Measurements from ENCODE around the gene HLA-DPA1.
A peak's percentile ranks its signal among the peaks of the same experiment; 100 is the strongest.
"Not testable (repeated sequence)": the region's sequence is repeated elsewhere in the genome, so short reads cannot be mapped to it uniquely, and the experiment has no call there.

Gene HLA-DPA1

DNA sequence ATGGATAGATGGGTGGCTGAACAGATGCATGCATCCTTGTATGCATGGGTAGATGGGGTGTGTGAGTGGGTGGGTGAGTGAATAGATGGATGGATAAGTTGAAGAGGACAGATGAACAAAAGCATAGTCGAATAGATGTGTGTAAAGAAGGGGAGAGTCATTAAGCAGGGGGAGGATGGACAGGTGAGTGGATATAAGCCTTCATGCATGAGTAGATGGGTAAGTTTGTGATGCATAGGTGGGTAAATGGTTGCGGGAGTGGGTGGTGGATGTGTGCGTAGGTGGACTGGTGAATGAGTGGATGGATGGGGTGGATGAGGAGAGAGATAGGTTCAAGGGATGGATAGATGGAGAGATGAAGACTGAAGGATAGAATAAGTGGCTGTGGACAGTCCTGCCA lies 31.9 kb upstream of the HLA-DPA1 start:
- no peak overlapping the region for H3K27ac Mint-ChIP-seq
- DNase-seq (no peak), ATAC-seq (replicated peaks) (no peak)
- H3K27me3 Mint-ChIP-seq, result peaks cover 15 to 28% of the 10 kb centered on the region in 2 donors
- H3K36me3 Mint-ChIP-seq, result peaks cover 7 to 27% of the 10 kb centered on the region in 2 donors
- no peak overlapping the region for H3K4me3 Mint-ChIP-seq
- peaks cover 17 to 30% of the 10 kb centered on the region in 2 donors for H3K9me3 Mint-ChIP-seq
- peaks cover 22 to 33% of the 10 kb centered on the region in 2 donors for H3K4me1 Mint-ChIP-seq

GRCh38 chr6:33104887-33105286 lies 31.4 kb upstream of the HLA-DPA1 start:
- ATAC-seq (replicated peaks) (peak; percentile 43 to 45), DNase-seq (no peak)
- Mint-ChIP-seq H3K4me3 (no peak overlapping the region), H3K36me3 (peaks cover 7 to 27% of the 10 kb centered on the region in 2 donors), H3K9me3 (peaks cover 18 to 30% of the 10 kb centered on the region in 2 donors), H3K27ac (no peak overlapping the region), H3K4me1 (peaks cover 22 to 33% of the 10 kb centered on the region in 2 donors), H3K27me3 (peaks cover 15 to 28% of the 10 kb centered on the region in 2 donors)

DNA sequence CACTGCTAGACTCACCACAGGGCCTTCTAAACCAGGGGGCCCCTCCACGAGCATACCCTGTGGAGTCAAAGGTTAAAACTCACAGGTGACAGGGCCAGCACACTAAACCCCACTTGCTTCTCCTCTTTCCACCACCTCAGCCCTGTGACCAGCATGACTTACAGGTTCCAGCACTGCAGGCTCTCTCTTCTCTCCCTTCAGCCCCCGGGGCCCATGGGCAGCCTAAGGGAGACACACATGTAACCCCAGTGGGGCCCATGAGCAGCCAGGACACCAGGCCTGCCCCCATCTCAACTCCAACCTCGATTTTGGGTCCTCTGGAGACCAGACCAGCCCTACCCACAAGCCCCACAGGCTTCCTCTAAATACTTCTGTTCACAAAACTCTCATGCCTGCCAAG lies 30.3 kb upstream of the HLA-DPA1 start:
- Mint-ChIP-seq H3K9me3 (peaks cover 22 to 34% of the 10 kb centered on the region in 2 donors), H3K27ac (no peak overlapping the region), H3K4me3 (no peak overlapping the region), H3K36me3 (peaks cover 10 to 31% of the 10 kb centered on the region in 2 donors), H3K4me1 (peaks cover 22 to 33% of the 10 kb centered on the region in 2 donors), H3K27me3 (peaks cover 15 to 28% of the 10 kb centered on the region in 2 donors)
- ATAC-seq (replicated peaks) (no peak), DNase-seq (no peak)

GRCh38 chr6:33101121-33101737 lies 27.8 kb upstream of the HLA-DPA1 start:
- peaks cover 10 to 18% of the 10 kb centered on the region in 2 donors for H3K27me3 Mint-ChIP-seq
- not testable (repeated sequence) for ATAC-seq (replicated peaks); H3K4me3 Mint-ChIP-seq; DNase-seq; H3K27ac Mint-ChIP-seq
- H3K9me3 Mint-ChIP-seq, result peaks cover 26 to 34% of the 10 kb centered on the region in 2 donors
- H3K4me1 Mint-ChIP-seq, result peaks cover 16 to 18% of the 10 kb centered on the region in 2 donors
- peaks cover 10 to 35% of the 10 kb centered on the region in 2 donors for H3K36me3 Mint-ChIP-seq

- ATAC-seq (replicated peaks) (no peak), DNase-seq (no peak)
- no peak overlapping the region for H3K4me3 Mint-ChIP-seq
- peaks cover 22 to 41% of the 10 kb centered on the region in 2 donors for H3K4me1 Mint-ChIP-seq
- no peak overlapping the region for H3K27ac Mint-ChIP-seq
- peaks cover 7 to 10% of the 10 kb centered on the region in 2 donors for H3K9me3 Mint-ChIP-seq
- H3K36me3 Mint-ChIP-seq, result peaks cover 3 to 9% of the 10 kb centered on the region in 2 donors
- H3K27me3 Mint-ChIP-seq, result peaks cover 0 to 5% of the 10 kb centered on the region in 2 donors
Observed at GRCh38 chr6:33095681-33096080, 22.2 kb upstream of the HLA-DPA1 start.

- H3K9me3 Mint-ChIP-seq, result peaks cover 0 to 4% of the 10 kb centered on the region in 2 donors
- H3K36me3 Mint-ChIP-seq, result peaks cover 0 to 10% of the 10 kb centered on the region in 2 donors
- DNase-seq (no peak), ATAC-seq (replicated peaks) (peak; percentile 85 to 88)
- H3K4me1 Mint-ChIP-seq, result peaks cover 25 to 41% of the 10 kb centered on the region in 2 donors
- peak overlapping the region; percentile 60 for H3K27ac Mint-ChIP-seq
- H3K27me3 Mint-ChIP-seq, result peaks cover 0 to 5% of the 10 kb centered on the region in 2 donors
- H3K4me3 Mint-ChIP-seq, result no peak overlapping the region
Observed at GRCh38 chr6:33093855-33094254, 20.4 kb upstream of the HLA-DPA1 start.

- ATAC-seq (replicated peaks), result peak in 1 of 2 donors; percentile 5
- H3K27ac Mint-ChIP-seq, result no peak overlapping the region
- no peaks in the 10 kb centered on the region for H3K9me3 Mint-ChIP-seq
Observed at GRCh38 chr6:33092385-33092784, 18.9 kb upstream of the HLA-DPA1 start.

DNA sequence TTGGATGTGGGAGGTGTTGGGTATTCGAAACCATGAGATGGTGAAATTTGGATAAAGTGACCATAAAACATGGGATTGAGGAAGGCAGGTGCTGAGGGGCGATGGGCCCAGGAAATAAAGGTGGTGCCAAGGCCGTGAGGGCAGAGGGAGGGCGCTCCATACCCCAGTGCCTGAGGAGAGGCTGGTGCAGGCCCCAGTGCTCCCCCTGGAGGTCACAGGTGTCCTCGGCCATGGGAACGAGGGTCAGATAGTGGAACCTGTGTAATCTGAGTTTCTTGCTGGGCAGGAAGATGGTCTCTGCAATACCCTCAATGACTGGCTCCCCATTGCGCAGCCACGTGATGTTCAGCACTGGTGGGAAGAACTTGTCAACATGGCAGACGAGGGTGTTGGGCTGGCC lies 18.5 kb upstream of the HLA-DPA1 start:
- ATAC-seq (replicated peaks) (peak; percentile 52 to 64), DNase-seq (no peak)
- H3K9me3 Mint-ChIP-seq, result no peaks in the 10 kb centered on the region
- H3K27ac Mint-ChIP-seq, result peak overlapping the region; percentile 21
- H3K36me3 Mint-ChIP-seq, result peaks cover 10 to 19% of the 10 kb centered on the region in 2 donors
- H3K4me3 Mint-ChIP-seq, result no peak overlapping the region
- H3K4me1 Mint-ChIP-seq, result peaks cover 34 to 54% of the 10 kb centered on the region in 2 donors
- no peaks in the 10 kb centered on the region for H3K27me3 Mint-ChIP-seq

More at GRCh38 chr6:33092385-33092784, 18.9 kb upstream of the HLA-DPA1 start:
- Mint-ChIP-seq H3K4me3 (no peak overlapping the region), H3K36me3 (peaks cover 10 to 17% of the 10 kb centered on the region in 2 donors), H3K4me1 (peaks cover 34 to 54% of the 10 kb centered on the region in 2 donors), H3K27me3 (no peaks in the 10 kb centered on the region)
- DNase-seq, result no peak

DNA sequence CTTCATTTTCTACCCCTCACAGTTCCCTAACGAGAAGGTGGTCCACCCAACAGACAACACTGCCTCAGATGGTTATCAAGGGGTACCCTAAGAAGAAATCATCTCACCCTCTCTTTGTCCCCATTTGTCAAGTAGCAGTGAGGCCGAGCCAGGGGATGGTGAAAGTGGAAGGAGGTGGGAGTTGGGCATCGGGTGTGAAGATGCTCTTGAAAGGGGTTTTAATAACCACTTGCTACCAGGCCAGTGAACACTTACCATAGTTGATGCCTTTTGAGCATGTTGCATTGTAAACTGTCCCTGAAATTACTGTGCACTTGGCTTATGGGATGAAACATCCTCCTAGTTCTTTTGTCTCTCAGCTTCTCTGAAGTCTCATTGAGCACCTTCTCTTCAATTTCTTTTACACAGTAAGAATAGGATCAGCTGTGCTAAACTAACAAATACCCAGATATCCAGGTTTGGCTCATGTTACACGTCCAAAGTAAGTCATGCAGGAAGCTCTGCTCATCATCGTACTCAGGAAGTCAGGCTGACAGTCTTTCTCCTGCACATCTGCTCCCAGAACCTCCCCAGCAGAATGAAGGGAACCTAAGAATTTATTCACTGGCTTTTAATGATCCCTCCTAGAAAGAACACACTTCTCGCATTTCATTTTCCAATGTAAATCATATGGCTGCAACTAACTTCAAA lies 15.6 kb upstream of the HLA-DPA1 start:
- no peaks in the 10 kb centered on the region for H3K27me3 Mint-ChIP-seq
- H3K4me1 Mint-ChIP-seq, result peaks cover 25 to 52% of the 10 kb centered on the region in 2 donors
- ATAC-seq (replicated peaks), result no peak
- peak overlapping the region; percentile 63 for H3K27ac Mint-ChIP-seq
- no peaks in the 10 kb centered on the region for H3K9me3 Mint-ChIP-seq
- DNase-seq, result no peak
- peaks cover 30 to 43% of the 10 kb centered on the region in 2 donors for H3K36me3 Mint-ChIP-seq
- no peak overlapping the region for H3K4me3 Mint-ChIP-seq

DNA sequence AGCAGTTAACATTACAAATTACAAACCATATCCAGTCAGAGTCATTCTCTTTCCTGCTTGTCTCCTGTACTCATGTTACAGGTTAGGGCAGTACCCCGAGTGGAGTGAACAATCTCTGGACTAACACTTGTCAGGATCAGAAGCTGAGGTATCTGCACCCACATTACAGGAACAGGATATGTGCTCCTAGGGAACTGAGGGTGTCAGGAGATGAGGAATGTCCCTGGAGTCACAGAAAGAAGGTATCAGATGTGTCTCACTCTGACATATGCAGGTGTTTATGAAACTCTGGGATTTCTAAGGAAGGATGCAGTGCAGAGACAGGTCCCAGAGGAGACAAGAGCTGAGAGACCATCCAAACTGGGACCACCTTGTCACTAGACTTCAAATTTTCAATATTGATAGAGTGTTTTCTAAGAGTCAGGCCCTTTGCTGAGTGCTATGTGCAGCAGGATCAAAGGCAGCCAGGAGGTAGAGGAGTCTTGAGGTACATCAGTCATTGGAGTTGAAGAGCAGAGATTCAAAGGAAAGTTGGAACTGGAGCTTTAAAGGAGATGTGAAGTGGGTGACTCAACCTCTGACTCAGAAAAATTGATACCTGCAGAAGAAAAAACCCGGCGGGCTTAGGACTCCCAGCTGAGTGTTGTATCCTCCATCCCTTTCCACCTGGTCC lies 14.9 kb upstream of the HLA-DPA1 start:
- no peak overlapping the region for H3K4me3 Mint-ChIP-seq
- DNase-seq (no peak), ATAC-seq (replicated peaks) (no peak)
- no peaks in the 10 kb centered on the region for H3K9me3 Mint-ChIP-seq
- H3K4me1 Mint-ChIP-seq, result peaks cover 21 to 46% of the 10 kb centered on the region in 2 donors
- H3K27me3 Mint-ChIP-seq, result no peaks in the 10 kb centered on the region
- H3K36me3 Mint-ChIP-seq, result peaks cover 30 to 47% of the 10 kb centered on the region in 2 donors
- peak overlapping the region; percentile 66 for H3K27ac Mint-ChIP-seq

DNA sequence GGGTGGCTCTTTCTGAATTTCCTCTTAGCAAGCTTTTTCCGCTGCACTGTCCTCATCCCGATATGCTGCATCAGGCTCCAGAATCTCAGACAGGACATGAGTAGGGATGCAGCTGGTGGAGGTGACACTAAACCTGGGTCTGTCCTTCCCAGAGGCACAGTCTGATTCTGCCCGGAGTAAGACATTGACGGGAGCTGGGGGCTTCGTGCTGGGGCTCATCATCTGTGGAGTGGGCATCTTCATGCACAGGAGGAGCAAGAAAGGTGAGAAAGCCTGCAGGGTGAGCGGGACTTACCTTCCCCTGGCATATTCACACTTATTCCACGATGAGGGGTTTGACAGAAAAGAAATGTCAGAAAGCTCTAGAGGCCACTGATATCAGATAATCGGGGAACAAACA lies 12.2 kb upstream of the HLA-DPA1 start:
- ATAC-seq (replicated peaks), result no peak
- H3K9me3 Mint-ChIP-seq, result no peaks in the 10 kb centered on the region
- no peak for DNase-seq
- no peaks in the 10 kb centered on the region for H3K27me3 Mint-ChIP-seq
- peaks cover 52 to 75% of the 10 kb centered on the region in 2 donors for H3K36me3 Mint-ChIP-seq
- H3K4me3 Mint-ChIP-seq, result no peak overlapping the region
- peak overlapping the region; percentile 86 for H3K27ac Mint-ChIP-seq
- peaks cover 39 to 57% of the 10 kb centered on the region in 2 donors for H3K4me1 Mint-ChIP-seq

DNA sequence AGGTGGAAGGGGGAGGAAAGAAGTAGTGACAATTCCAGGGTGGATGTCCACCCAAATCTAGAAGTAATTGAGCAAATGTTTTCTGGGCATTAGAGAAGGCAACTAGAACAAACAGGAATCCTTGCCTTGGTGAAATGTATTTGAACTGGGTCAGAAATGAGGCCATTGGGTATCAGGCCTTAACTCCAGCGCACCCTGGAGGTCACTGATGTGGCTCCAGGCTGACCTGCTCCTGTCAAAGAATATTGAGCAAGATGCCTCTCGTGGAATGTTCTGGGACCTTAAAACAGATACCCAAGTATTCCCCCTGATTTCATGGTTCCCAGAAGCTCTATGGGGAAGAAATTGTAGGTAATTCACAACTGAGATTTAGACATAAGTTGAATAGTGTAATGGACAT lies 9.3 kb upstream of the HLA-DPA1 start:
- peak overlapping the region; percentile 97 for H3K27ac Mint-ChIP-seq
- H3K4me1 Mint-ChIP-seq, result peaks cover 52 to 75% of the 10 kb centered on the region in 2 donors

GRCh38 chr6:33081098-33081824 lies 7.8 kb upstream of the HLA-DPA1 start:
- Mint-ChIP-seq H3K27ac (peak overlapping the region; percentile 97), H3K36me3 (peaks cover 63 to 91% of the 10 kb centered on the region in 2 donors), H3K9me3 (no peaks in the 10 kb centered on the region), H3K4me1 (peaks cover 51 to 77% of the 10 kb centered on the region in 2 donors), H3K27me3 (no peaks in the 10 kb centered on the region), H3K4me3 (peak overlapping the region; percentile 88 to 89)
- no peak for DNase-seq
- ATAC-seq (replicated peaks), result peak in 1 of 2 donors; percentile 18

More for the DNA sequence above, 9.3 kb upstream of the HLA-DPA1 start:
- no peaks in the 10 kb centered on the region for H3K27me3 Mint-ChIP-seq
- H3K36me3 Mint-ChIP-seq, result peaks cover 64 to 88% of the 10 kb centered on the region in 2 donors
- DNase-seq (no peak), ATAC-seq (replicated peaks) (peak; percentile 53 to 64)
- H3K9me3 Mint-ChIP-seq, result no peaks in the 10 kb centered on the region
- H3K4me3 Mint-ChIP-seq, result peak overlapping the region; percentile 88 to 89
